DOHH2 (cell line): ENCODE data around the gene ACLY.

Source experiments
- EZH2phosphoT487 ChIP-seq: fragments of 200-600 bp; sonication (generic); IDR thresholded peaks from 2 replicates; pipeline ENCODE4 v1.6.1; 2017; ENCODE audit warnings: borderline replicate concordance, mild to moderate bottlenecking, antibody characterized with exemption, low read length, moderate library complexity, mixed read lengths
- TF ChIP-seq, protein P1 (sequence below): fragments of 200-600 bp; sonication (generic); IDR thresholded peaks from one replicate; pipeline ENCODE4 v1.5.1; 2014; ENCODE audit warnings: antibody characterized with exemption, mild to moderate bottlenecking, low read depth, low read length; ENCODE audit not compliant: poor library complexity, severe bottlenecking

DNA sequence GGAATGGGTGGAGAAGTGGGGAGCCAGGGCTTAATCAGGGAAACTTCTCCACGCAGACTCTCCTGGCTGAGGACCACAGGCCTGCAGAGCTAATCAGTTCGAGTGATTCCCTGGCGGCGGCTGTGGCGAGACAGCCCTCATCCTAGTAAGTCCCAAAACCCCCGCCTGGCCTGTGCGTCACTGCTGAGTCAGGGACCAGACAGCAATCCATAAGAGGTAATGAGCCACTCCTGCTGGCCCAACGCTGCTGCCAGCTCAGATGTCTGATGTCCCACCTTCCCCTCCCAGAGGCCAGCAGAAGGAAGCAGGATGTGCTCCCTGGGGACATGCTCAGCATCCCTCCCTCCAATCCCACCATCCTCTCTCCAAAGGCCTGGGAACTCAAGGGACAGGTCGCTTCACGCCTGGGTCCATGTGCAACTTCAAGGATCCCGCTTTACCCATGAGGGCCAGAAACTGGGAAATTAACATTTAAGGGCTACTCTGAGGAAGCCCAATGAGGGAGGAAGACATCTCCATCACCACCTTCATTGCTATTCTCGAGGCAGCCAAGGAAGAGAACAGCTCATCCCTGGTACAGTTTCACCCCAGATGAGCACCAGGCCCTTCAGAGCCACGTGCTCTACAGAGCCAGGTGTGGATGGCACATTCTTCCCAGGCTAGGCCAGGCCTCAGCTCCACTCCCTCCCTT lies 7.9 kb downstream of the ACLY start:
- TF ChIP-seq, protein P1, sequence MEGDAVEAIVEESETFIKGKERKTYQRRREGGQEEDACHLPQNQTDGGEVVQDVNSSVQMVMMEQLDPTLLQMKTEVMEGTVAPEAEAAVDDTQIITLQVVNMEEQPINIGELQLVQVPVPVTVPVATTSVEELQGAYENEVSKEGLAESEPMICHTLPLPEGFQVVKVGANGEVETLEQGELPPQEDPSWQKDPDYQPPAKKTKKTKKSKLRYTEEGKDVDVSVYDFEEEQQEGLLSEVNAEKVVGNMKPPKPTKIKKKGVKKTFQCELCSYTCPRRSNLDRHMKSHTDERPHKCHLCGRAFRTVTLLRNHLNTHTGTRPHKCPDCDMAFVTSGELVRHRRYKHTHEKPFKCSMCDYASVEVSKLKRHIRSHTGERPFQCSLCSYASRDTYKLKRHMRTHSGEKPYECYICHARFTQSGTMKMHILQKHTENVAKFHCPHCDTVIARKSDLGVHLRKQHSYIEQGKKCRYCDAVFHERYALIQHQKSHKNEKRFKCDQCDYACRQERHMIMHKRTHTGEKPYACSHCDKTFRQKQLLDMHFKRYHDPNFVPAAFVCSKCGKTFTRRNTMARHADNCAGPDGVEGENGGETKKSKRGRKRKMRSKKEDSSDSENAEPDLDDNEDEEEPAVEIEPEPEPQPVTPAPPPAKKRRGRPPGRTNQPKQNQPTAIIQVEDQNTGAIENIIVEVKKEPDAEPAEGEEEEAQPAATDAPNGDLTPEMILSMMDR = no peak
- TF ChIP-seq EZH2phosphoT487 = no peak
